T-cell (primary cell): ENCODE data around the gene SLC49A4. TPM values are rescaled to one million over a fixed set of nuclear protein-coding genes. Genes with fewer than 3 reads are reported as not detected.
A peak's percentile ranks its signal among the peaks of the same experiment; 100 is the strongest.
"Not testable (repeated sequence)": the region's sequence is repeated elsewhere in the genome, so short reads cannot be mapped to it uniquely, and the experiment has no call there.

Experiments used
- ATAC-seq, 4 experiments: fragments of 200-7000 bp in 3 of 4; fragments of 150-1000 bp in 1 of 4; cut with Tn5 transposase; replicated peaks in 1 of 4; 1 replicate in 3 of 4; 2 replicates in 1 of 4; pipeline ENCODE4 v1.10.0; 2021; ENCODE audit warnings: moderate library complexity in 3 of 4, mild to moderate bottlenecking in 2 of 4, moderate number of reproducible peaks in 1 of 4
- CTCF ChIA-PET, 2 donors: fragments of 300-600 bp; sonication (Branson Sonifier 250); formaldehyde crosslinking; loops; one replicate each; lab custom pipeline; 2022; ENCODE audit warnings: antibody characterized with exemption in 2 of 2; lab: Charles Lee
- POLR2A ChIA-PET, 2 donors: fragments of 300-600 bp; sonication (Branson Sonifier 250); formaldehyde crosslinking; loops; one replicate each; lab custom pipeline; 2022; ENCODE audit warnings: antibody characterized with exemption in 2 of 2; lab: Charles Lee
- DNase-seq, 35 experiments: peaks; one replicate each; pipeline versions ENCODE4 v3.0.0 to v3.0.0-alpha.2; 2013 to 2023
- H3K27ac ChIP-seq: one replicate; pipeline ENCODE4 v1.5.1; 2013; ENCODE audit warnings: low read length
- H3K27me3 ChIP-seq, 2 experiments: replicated peaks in 1 of 2; 1 replicate in 1 of 2; 2 replicates in 1 of 2; pipeline versions ENCODE4 v1.6.1 to v1.7.0; 2013; ENCODE audit warnings: low read length in 1 of 2, mixed read lengths in 1 of 2; ENCODE audit not compliant: control insufficient read depth in 2 of 2, insufficient read depth in 2 of 2; ENCODE audit errors: extremely low read depth in 1 of 2
- H3K36me3 ChIP-seq, 2 donors: 1 replicate in 1 of 2; 2 replicates in 1 of 2; pipeline versions ENCODE4 v1.6.1 to v1.7.0; 2013; ENCODE audit warnings: low read length in 1 of 2; ENCODE audit not compliant: control insufficient read depth in 2 of 2, insufficient read depth in 1 of 2; ENCODE audit errors: extremely low read depth in 1 of 2
- H3K4me1 ChIP-seq, 2 experiments: 1 replicate in 1 of 2; 2 replicates in 1 of 2; pipeline versions ENCODE4 v1.6.1 to v1.7.0; 2013; ENCODE audit warnings: low read length in 2 of 2, mixed read lengths in 1 of 2; ENCODE audit not compliant: insufficient read depth in 2 of 2, control insufficient read depth in 1 of 2; ENCODE audit errors: extremely low read depth in 1 of 2
- H3K4me3 ChIP-seq, 2 donors: 1 replicate in 1 of 2; 2 replicates in 1 of 2; pipeline versions ENCODE4 v1.5.1 to v1.7.0; 2013; ENCODE audit warnings: mild to moderate bottlenecking in 2 of 2, low read length in 1 of 2, moderate library complexity in 1 of 2; ENCODE audit not compliant: control insufficient read depth in 1 of 2; ENCODE audit errors: extremely low read depth in 1 of 2
- H3K9me3 ChIP-seq: 2 replicates; pipeline ENCODE4 v1.7.0; 2013
- H3K27ac Mint-ChIP-seq, 2 donors: one replicate each; pipeline ENCODE4 v1.8.0; 2020 to 2021; ENCODE audit warnings: mild to moderate bottlenecking in 2 of 2, mixed read lengths in 2 of 2
- H3K27me3 Mint-ChIP-seq, 2 donors: one replicate each; pipeline ENCODE4 v1.8.0; 2021 to 2022; ENCODE audit warnings: mixed read lengths in 2 of 2
- H3K36me3 Mint-ChIP-seq: one replicate; pipeline ENCODE4 v1.8.0; 2021; ENCODE audit warnings: mixed read lengths
- H3K4me1 Mint-ChIP-seq, 3 donors: one replicate each; pipeline ENCODE4 v1.8.0; 2020 to 2022; ENCODE audit warnings: mixed read lengths in 3 of 3, mild to moderate bottlenecking in 1 of 3
- H3K4me3 Mint-ChIP-seq, 3 donors: one replicate each; pipeline ENCODE4 v1.8.0; 2020 to 2022; ENCODE audit warnings: mild to moderate bottlenecking in 3 of 3, mixed read lengths in 3 of 3, moderate library complexity in 3 of 3
- H3K9me3 Mint-ChIP-seq, 3 donors: one replicate each; pipeline ENCODE4 v1.8.0; 2020 to 2022; ENCODE audit warnings: mixed read lengths in 3 of 3
- WGBS: methylation state at CpG from one replicate; pipeline ENCODE4 v1.1.5; 2013; ENCODE audit warnings: missing lambda C conversion rate; ENCODE audit not compliant: insufficient coverage; 5-methylcytosine and 5-hydroxymethylcytosine counted together
- total RNA-seq, 35 experiments: library from RNA in 6 of 35; stranded (reverse) in 6 of 35; fragments of 120-200 nt in 1 of 35; gene quantifications; one replicate each; pipeline versions ENCODE4 v1.2.1 to v1.2.4 and lab custom pipeline; 2013 to 2026

Gene SLC49A4
- total RNA-seq (1 to 10 TPM; 6.6 to 8.3 (median 7.6) TPM), total RNA-seq (lab: John Stamatoyannopoulos, UW) (2.4 to 17.7 (median 9.8) reads per million in 29 experiments)
- 5.5 TPM for total RNA-seq (2013)

GRCh38 chr3:122794779-122795673 is at the start of gene SLC49A4:
TSS of gene SLC49A4 (plus strand) at chr3:122795069. CDS start at chr3:122795193, 124 bp downstream.
- H3K27ac Mint-ChIP-seq, result peak within 1 kb of the TSS; percentile 60 to 96
- H3K4me3 Mint-ChIP-seq, result peak within 1 kb of the TSS in 2 of 3 donors; percentile 74 to 79
- H3K4me1 Mint-ChIP-seq, result peaks cover 26 to 41% (median 26%) of the 10 kb centered on the region in 3 donors
- H3K27me3 Mint-ChIP-seq, result no peaks in the 10 kb centered on the region
- 1% methylated on average over 75 of the region's 84 CpGs for WGBS
- Histone ChIP-seq H3K27ac (peak within 1 kb of the TSS; percentile 83), H3K4me3 (peak within 1 kb of the TSS; percentile 64 to 76), H3K36me3 (no peaks in the 10 kb centered on the region), H3K4me1 (peaks cover 23 to 29% of the 10 kb centered on the region in 2 experiments), H3K9me3 (no peaks in the 10 kb centered on the region), H3K27me3 (no peaks in the 10 kb centered on the region)
- no peaks in the 10 kb centered on the region for H3K9me3 Mint-ChIP-seq
- ChIA-PET POLR2A (interaction anchor here in 1 of 2 donors (1.5 kb wide), 1 partner anchor 407 kb away, joined by 11 read pairs; the partner anchor contains the start of gene SEC22A), CTCF (interaction anchor here in 1 of 2 donors (1.0 to 2.0 kb wide), 3 partner anchors 402 to 411 kb away, joined by 3 to 8 read pairs (median 4); partner anchors contain the start of genes FAM162A and SEC22A)
- DNase-seq, result peak in 34 of 35 experiments; percentile 34 to 75 (median 53)
- H3K36me3 Mint-ChIP-seq, result no peaks in the 10 kb centered on the region
- ATAC-seq, result peak; percentile 58 to 66 (median 60)

- H3K27ac Mint-ChIP-seq, result no peak overlapping the region
- ATAC-seq, result no peak
- H3K27ac ChIP-seq, result no peak overlapping the region
- H3K4me1 ChIP-seq, result no peaks in the 10 kb centered on the region
- no peaks in the 10 kb centered on the region for H3K27me3 Mint-ChIP-seq
- H3K9me3 Mint-ChIP-seq, result peaks cover 0 to 6% (median 0%) of the 10 kb centered on the region in 3 donors
- no peaks in the 10 kb centered on the region for H3K27me3 ChIP-seq
- POLR2A ChIA-PET, result interaction anchor here in 1 of 2 donors (0.6 kb wide), 1 partner anchor 330 kb away, joined by 4 read pairs; the partner anchor contains the start of gene WDR5B
- H3K36me3 ChIP-seq, result peaks cover 11 to 13% of the 10 kb centered on the region in 2 donors
- CTCF ChIA-PET, result interaction anchor here (0.6 to 0.7 kb wide), 6 partner anchors 60 to 654 kb away, joined by 3 to 9 read pairs (median 4); no protein-coding TSS in a partner anchor
- H3K4me1 Mint-ChIP-seq, result no peaks in the 10 kb centered on the region
- no peak overlapping the region for H3K4me3 Mint-ChIP-seq
- H3K36me3 Mint-ChIP-seq, result peaks cover 51% of the 10 kb centered on the region
- no CpG with 5 or more reads among the region's 4 CpGs for WGBS
- H3K9me3 ChIP-seq, result no peaks in the 10 kb centered on the region
- DNase-seq, result no peak
- no peak overlapping the region for H3K4me3 ChIP-seq
Measured at GRCh38 chr3:122745369-122746021, 49.4 kb upstream of the SLC49A4 start.

GRCh38 chr3:122747295-122747694 is 47.6 kb upstream of the SLC49A4 start:
- H3K27me3 Mint-ChIP-seq, CTCF ChIA-PET, DNase-seq, H3K9me3 Mint-ChIP-seq, H3K27ac ChIP-seq, H3K4me1 Mint-ChIP-seq, H3K4me1 ChIP-seq, H3K27ac Mint-ChIP-seq, H3K4me3 ChIP-seq, POLR2A ChIA-PET, ATAC-seq, H3K4me3 Mint-ChIP-seq, H3K9me3 ChIP-seq, H3K27me3 ChIP-seq: not testable (repeated sequence)
- H3K36me3 Mint-ChIP-seq, result peaks cover 52% of the 10 kb centered on the region
- WGBS, result no CpG with 5 or more reads among the region's 35 CpGs
- H3K36me3 ChIP-seq, result peaks cover 6 to 20% of the 10 kb centered on the region in 2 donors

- ATAC-seq, result no peak
Measured at GRCh38 chr3:122748347-122748746, 46.5 kb upstream of the SLC49A4 start.

GRCh38 chr3:122754929-122755328 is 39.9 kb upstream of the SLC49A4 start:
- Histone ChIP-seq H3K9me3 (no peaks in the 10 kb centered on the region), H3K4me3 (no peak overlapping the region), H3K27ac (no peak overlapping the region), H3K27me3 (no peaks in the 10 kb centered on the region), H3K4me1 (no peaks in the 10 kb centered on the region), H3K36me3 (peaks cover 0 to 41% of the 10 kb centered on the region in 2 donors)
- Mint-ChIP-seq H3K27ac (no peak overlapping the region), H3K27me3 (no peaks in the 10 kb centered on the region), H3K4me3 (no peak overlapping the region), H3K4me1 (no peaks in the 10 kb centered on the region), H3K9me3 (no peaks in the 10 kb centered on the region), H3K36me3 (peaks cover 55% of the 10 kb centered on the region)
- peak; percentile 63 to 75 (median 72) for ATAC-seq
- ChIA-PET CTCF (interaction anchor here (0.5 to 1.5 kb wide), 9 partner anchors 11 to 275 kb away, joined by 3 to 7 read pairs (median 5); partner anchors contain the start of gene SEMA5B (in 1 of the 2)), POLR2A (interaction anchor here (0.5 to 0.6 kb wide), 2 partner anchors 9 to 74 kb away, joined by 3 to 5 read pairs; partner anchors contain the start of gene PARP14 (in 1 of the 2))
- DNase-seq, result peak in 6 of 35 experiments; percentile 7 to 61 (median 10)
- WGBS, result 100% methylated on average over 1 of the region's 5 CpGs

More at GRCh38 chr3:122748347-122748746, 46.5 kb upstream of the SLC49A4 start:
- POLR2A ChIA-PET, result no interaction called here
- Mint-ChIP-seq H3K36me3 (peaks cover 51% of the 10 kb centered on the region), H3K4me1 (no peaks in the 10 kb centered on the region), H3K9me3 (no peaks in the 10 kb centered on the region), H3K27me3 (no peaks in the 10 kb centered on the region), H3K4me3 (no peak overlapping the region), H3K27ac (no peak overlapping the region)
- no CpG with 5 or more reads among the region's 1 CpG for WGBS
- H3K36me3 ChIP-seq, result peaks cover 1 to 26% of the 10 kb centered on the region in 2 donors
- H3K4me3 ChIP-seq, result no peak overlapping the region
- DNase-seq, result no peak
- H3K27me3 ChIP-seq, result no peaks in the 10 kb centered on the region
- no peaks in the 10 kb centered on the region for H3K9me3 ChIP-seq
- H3K27ac ChIP-seq, result no peak overlapping the region
- CTCF ChIA-PET, result no interaction called here
- H3K4me1 ChIP-seq, result no peaks in the 10 kb centered on the region
